Lung (tissue), 12 donors: ENCODE measurements around the gene PPP2R5C. TPM values are rescaled to one million over a fixed set of nuclear protein-coding genes. Genes with fewer than 3 reads are reported as not detected.

ENCODE experiments used
- ATAC-seq: fragments of 200-7000 bp; cut with Tn5 transposase; one replicate; pipeline ENCODE4 v1.9.1; 2020; ENCODE audit warnings: moderate number of reproducible peaks; ENCODE audit not compliant: insufficient read depth, low FRiP score
- DNase-seq, 3 donors: peaks; one replicate each; pipeline ENCODE4 v3.0.0-alpha.2; 2013 to 2017
- H3K27ac ChIP-seq, 2 donors: one replicate each; pipeline ENCODE4 v1.5.1; 2013; ENCODE audit warnings: mild to moderate bottlenecking in 2 of 2, moderate library complexity in 2 of 2, control low read depth in 1 of 2, inconsistent platforms in 1 of 2, low read depth in 1 of 2, low read length in 1 of 2
- H3K27me3 ChIP-seq, 3 donors: one replicate each; pipeline ENCODE4 v1.5.1; 2013; ENCODE audit warnings: low read length in 2 of 3; ENCODE audit not compliant: control insufficient read depth in 3 of 3, insufficient read depth in 3 of 3
- H3K36me3 ChIP-seq, 4 donors: one replicate each; pipeline ENCODE4 v1.5.1; 2013; ENCODE audit warnings: low read length in 4 of 4, mild to moderate bottlenecking in 1 of 4, moderate library complexity in 1 of 4; ENCODE audit not compliant: control insufficient read depth in 4 of 4, insufficient read depth in 4 of 4
- H3K4me1 ChIP-seq, 5 donors: one replicate each; pipeline ENCODE4 v1.5.1; 2013; ENCODE audit warnings: low read length in 5 of 5, mild to moderate bottlenecking in 2 of 5, moderate library complexity in 1 of 5; ENCODE audit not compliant: control insufficient read depth in 5 of 5, insufficient read depth in 5 of 5
- H3K4me3 ChIP-seq: one replicate; pipeline ENCODE4 v1.5.1; 2013; ENCODE audit warnings: mild to moderate bottlenecking, control low read depth, moderate library complexity
- H3K9ac ChIP-seq, 2 donors: one replicate each; pipeline ENCODE4 v1.5.1; 2013; ENCODE audit warnings: low read length in 2 of 2, control low read depth in 1 of 2; ENCODE audit not compliant: insufficient read depth in 1 of 2
- H3K9me3 ChIP-seq, 4 donors: one replicate each; pipeline ENCODE4 v1.5.1; 2013; ENCODE audit warnings: low read length in 3 of 4, mild to moderate bottlenecking in 1 of 4, moderate library complexity in 1 of 4; ENCODE audit not compliant: control insufficient read depth in 4 of 4, insufficient read depth in 3 of 4
- CTCF ChIP-seq: IDR thresholded peaks from 2 replicates; pipeline ENCODE4 v1.5.1; 2012; ENCODE audit warnings: mild to moderate bottlenecking; ENCODE audit errors: control extremely low read depth, extremely low read depth
- WGBS, 2 donors: extraction: QIAGEN DNeasy Blood & Tissue Kit; methylation state at CpG; one replicate each; pipeline ENCODE4 v1.1.7; 2013; 5-methylcytosine and 5-hydroxymethylcytosine counted together
- polyA plus RNA-seq, 2 donors: library from polyadenylated mRNA; stranded (reverse); fragments of 200-250 nt; gene quantifications; one replicate each; pipeline ENCODE4 v1.2.1, GENCODE V29; 2013
- total RNA-seq, 2 donors: library from RNA; depleted of rRNA in 1 of 2; stranded (reverse); fragments of >200 nt in 1 of 2; gene quantifications; one replicate each; pipeline ENCODE4 v1.2.1, GENCODE V29; 2014 to 2021
- donor health status: control.
- donor health status: control.
- donor health status: Bipolar disorder and iron deficiency.
- donor health status: healthy.
- donor health status: DM: yes; HTN: yes; CAD: no.

Gene PPP2R5C
- total and polyA plus RNA-seq, 4 donors: 66.6 to 180 (median 126) TPM

- Histone ChIP-seq H3K27ac (no peak overlapping the region), H3K4me1 (peaks cover 12 to 31% (median 13%) of the 10 kb centered on the region in 5 donors), H3K9ac (no peak overlapping the region), H3K36me3 (peaks cover 0 to 7% (median 0%) of the 10 kb centered on the region in 4 donors), H3K4me3 (no peak overlapping the region), H3K9me3 (no peaks in the 10 kb centered on the region), H3K27me3 (no peaks in the 10 kb centered on the region)
- DNase-seq (no peak), ATAC-seq (no peak)
- TF ChIP-seq CTCF: no peak
- 94 to 96% methylated on average over 5 of the region's 5 CpGs for WGBS, 2 donors
Observed at GRCh38 chr14:101838476-101838875, 77.0 kb downstream of the PPP2R5C start.

- ATAC-seq (no peak), DNase-seq (no peak)
- TF ChIP-seq CTCF: no peak
- no peaks in the 10 kb centered on the region for H3K9me3 ChIP-seq
- no peak overlapping the region for H3K9ac ChIP-seq
- H3K27ac ChIP-seq: no peak overlapping the region
- no peaks in the 10 kb centered on the region for H3K27me3 ChIP-seq
- H3K36me3 ChIP-seq: peaks cover 0 to 5% (median 1%) of the 10 kb centered on the region in 4 donors
- no peak overlapping the region for H3K4me3 ChIP-seq
- WGBS, 2 donors: 73 to 81% methylated on average over 11 of the region's 11 CpGs
- peaks cover 9 to 26% (median 12%) of the 10 kb centered on the region in 5 donors for H3K4me1 ChIP-seq
Observed at GRCh38 chr14:101839236-101839635, 77.7 kb downstream of the PPP2R5C start.

GRCh38 chr14:101839661-101840060, 78.2 kb downstream of the PPP2R5C start:
- Histone ChIP-seq H3K4me3 (no peak overlapping the region), H3K4me1 (peaks cover 8 to 22% (median 12%) of the 10 kb centered on the region in 5 donors), H3K36me3 (peaks cover 0 to 5% (median 1%) of the 10 kb centered on the region in 4 donors), H3K27me3 (no peaks in the 10 kb centered on the region), H3K27ac (no peak overlapping the region), H3K9me3 (no peaks in the 10 kb centered on the region), H3K9ac (no peak overlapping the region)
- ATAC-seq: no peak
- no peak for DNase-seq
- 94 to 97% methylated on average over 6 of the region's 6 CpGs for WGBS, 2 donors
- TF ChIP-seq CTCF: no peak

- ATAC-seq (no peak), DNase-seq (no peak)
- H3K27me3 ChIP-seq: no peaks in the 10 kb centered on the region
- TF ChIP-seq CTCF: no peak
- no peak overlapping the region for H3K9ac ChIP-seq
- H3K27ac ChIP-seq: no peak overlapping the region
- H3K4me3 ChIP-seq: no peak overlapping the region
- H3K4me1 ChIP-seq: peaks cover 0 to 10% (median 2%) of the 10 kb centered on the region in 5 donors
- H3K9me3 ChIP-seq: no peaks in the 10 kb centered on the region
- peaks cover 0 to 7% (median 2%) of the 10 kb centered on the region in 4 donors for H3K36me3 ChIP-seq
- 82 to 91% methylated on average over 5 of the region's 5 CpGs for WGBS, 2 donors
Observed at GRCh38 chr14:101840649-101841369, 79.3 kb downstream of the PPP2R5C start.
